Esophagus (tissue), 2 donors: ENCODE measurements around the gene DRAXIN. TPM values are rescaled to one million over a fixed set of nuclear protein-coding genes. Genes with fewer than 3 reads are reported as not detected.

ENCODE experiments used
- H3K27ac ChIP-seq, 2 donors: one replicate each; pipeline ENCODE4 v1.5.1; 2013; ENCODE audit warnings: low read depth in 2 of 2, mild to moderate bottlenecking in 2 of 2, inconsistent platforms in 1 of 2, low read length in 1 of 2, moderate library complexity in 1 of 2
- H3K27me3 ChIP-seq, 2 donors: one replicate each; pipeline ENCODE4 v1.6.1; 2013; ENCODE audit warnings: low read length in 2 of 2, control low read depth in 1 of 2, mild to moderate bottlenecking in 1 of 2; ENCODE audit not compliant: insufficient read depth in 2 of 2, control insufficient read depth in 1 of 2
- H3K36me3 ChIP-seq, 2 donors: one replicate each; pipeline ENCODE4 v1.6.1; 2013; ENCODE audit warnings: low read length in 1 of 2; ENCODE audit not compliant: control insufficient read depth in 2 of 2, insufficient read depth in 2 of 2
- H3K4me1 ChIP-seq, 2 donors: one replicate each; pipeline ENCODE4 v1.6.1; 2013; ENCODE audit warnings: low read length in 1 of 2; ENCODE audit not compliant: control insufficient read depth in 2 of 2, insufficient read depth in 2 of 2
- H3K4me3 ChIP-seq, 2 donors: one replicate each; pipeline ENCODE4 v1.5.1; 2013; ENCODE audit warnings: low read length in 2 of 2, mild to moderate bottlenecking in 2 of 2, low read depth in 1 of 2, moderate library complexity in 1 of 2
- H3K9me3 ChIP-seq, 2 donors: one replicate each; pipeline ENCODE4 v1.6.1; 2013; ENCODE audit warnings: mild to moderate bottlenecking in 2 of 2, low read depth in 1 of 2, low read length in 1 of 2, moderate library complexity in 1 of 2; ENCODE audit not compliant: control insufficient read depth in 2 of 2, insufficient read depth in 1 of 2
- WGBS, 2 donors: extraction: QIAGEN DNeasy Blood & Tissue Kit; methylation state at CpG; one replicate each; pipeline ENCODE4 v1.1.7; 2013; 5-methylcytosine and 5-hydroxymethylcytosine counted together
- polyA plus RNA-seq, 2 donors: library from polyadenylated mRNA; stranded (reverse); fragments of 200-250 nt; gene quantifications; one replicate each; pipeline ENCODE4 v1.2.3, GENCODE V29; 2013
- donor health status: healthy with polysubstance abuse.
- donor health status: Bipolar disorder and iron deficiency.

DRAXIN gene
- polyA plus RNA-seq, 2 donors: 0.01 to 0.02 TPM

DNA sequence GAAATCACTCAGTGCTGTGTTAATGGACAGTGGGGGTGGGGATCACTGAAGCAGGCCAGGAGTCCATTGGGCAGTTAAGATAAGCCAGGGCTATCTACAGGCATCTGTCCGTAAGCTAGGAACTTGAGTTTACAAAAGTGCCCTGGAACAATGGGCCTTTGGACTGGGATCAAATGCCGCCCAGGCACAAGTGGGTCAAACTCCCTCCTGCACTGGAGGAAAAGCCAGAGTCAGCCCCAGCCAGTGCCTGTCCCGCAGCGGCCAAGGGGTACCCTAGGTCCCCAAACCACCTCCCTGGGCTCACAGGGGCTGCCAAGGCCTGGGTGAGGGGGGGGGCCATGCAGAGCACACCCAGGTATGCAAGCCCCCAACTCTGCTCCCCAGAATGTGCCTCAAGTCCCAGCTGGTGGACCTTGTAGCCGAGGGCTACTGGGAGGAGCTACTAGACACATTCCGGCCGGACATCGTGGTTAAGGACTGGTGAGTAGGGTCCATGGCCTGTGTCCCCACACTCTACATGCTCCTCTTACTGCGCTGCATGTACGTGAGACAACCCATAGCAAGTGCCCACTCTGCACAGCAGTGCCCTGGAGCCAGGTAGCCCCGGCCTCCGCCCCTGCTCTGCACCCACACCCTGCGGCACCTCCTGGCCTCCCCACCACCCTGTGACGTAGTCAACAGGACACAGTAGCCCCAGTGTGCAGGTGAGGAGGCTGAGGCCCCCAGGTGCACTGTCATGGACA is 19.8 kb upstream of the DRAXIN start:
- Histone ChIP-seq H3K4me3 (no peak overlapping the region), H3K27me3 (no peaks in the 10 kb centered on the region), H3K4me1 (no peaks in the 10 kb centered on the region), H3K9me3 (no peaks in the 10 kb centered on the region), H3K36me3 (peaks cover 7 to 36% of the 10 kb centered on the region in 2 donors), H3K27ac (no peak overlapping the region)
- 86 to 91% methylated on average over 14 of the region's 14 CpGs for WGBS, 2 donors

GRCh38 chr1:11673089-11673769 is 18.3 kb upstream of the DRAXIN start:
- WGBS, 2 donors: 90 to 92% methylated on average over 14 of the region's 14 CpGs
- no peak overlapping the region for H3K4me3 ChIP-seq
- H3K27me3 ChIP-seq: no peaks in the 10 kb centered on the region
- no peaks in the 10 kb centered on the region for H3K4me1 ChIP-seq
- H3K27ac ChIP-seq: no peak overlapping the region
- no peaks in the 10 kb centered on the region for H3K9me3 ChIP-seq
- peaks cover 7 to 36% of the 10 kb centered on the region in 2 donors for H3K36me3 ChIP-seq

GRCh38 chr1:11674488-11674887 is 17.0 kb upstream of the DRAXIN start:
- Histone ChIP-seq H3K9me3 (no peaks in the 10 kb centered on the region), H3K4me1 (no peaks in the 10 kb centered on the region), H3K27me3 (no peaks in the 10 kb centered on the region), H3K36me3 (peaks cover 7 to 33% of the 10 kb centered on the region in 2 donors), H3K27ac (no peak overlapping the region), H3K4me3 (no peak overlapping the region)
- WGBS, 2 donors: 94 to 97% methylated on average over 14 of the region's 14 CpGs

DNA sequence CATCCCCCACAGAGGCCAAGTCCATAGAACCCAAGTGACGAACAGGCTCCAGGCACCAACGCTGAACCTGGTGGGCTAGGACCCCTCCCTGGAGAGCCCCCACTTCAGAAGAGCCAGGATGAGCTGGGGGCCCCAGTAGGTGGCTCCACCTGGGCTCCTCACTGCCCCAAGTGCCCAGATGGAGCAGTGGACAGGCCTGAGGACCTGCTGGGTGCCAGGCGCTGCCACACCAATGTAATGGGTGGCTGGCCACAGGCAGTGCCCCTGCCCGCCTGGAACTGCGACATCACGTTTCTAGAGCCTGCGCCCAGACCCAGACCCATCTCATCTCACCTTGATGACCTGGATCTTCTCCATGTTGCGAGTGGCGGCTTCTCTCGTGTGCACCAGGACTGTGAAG is 16.2 kb upstream of the DRAXIN start:
- 93 to 96% methylated on average over 10 of the region's 10 CpGs for WGBS, 2 donors
- Histone ChIP-seq H3K27ac (no peak overlapping the region), H3K9me3 (no peaks in the 10 kb centered on the region), H3K4me3 (no peak overlapping the region), H3K27me3 (no peaks in the 10 kb centered on the region), H3K36me3 (peaks cover 7 to 33% of the 10 kb centered on the region in 2 donors), H3K4me1 (peaks cover 0 to 2% of the 10 kb centered on the region in 2 donors)

GRCh38 chr1:11676386-11677103 is 15.0 kb upstream of the DRAXIN start:
- peaks cover 7 to 31% of the 10 kb centered on the region in 2 donors for H3K36me3 ChIP-seq
- H3K4me1 ChIP-seq: peaks cover 0 to 3% of the 10 kb centered on the region in 2 donors
- H3K27me3 ChIP-seq: no peaks in the 10 kb centered on the region
- 82 to 85% methylated on average over 10 of the region's 10 CpGs for WGBS, 2 donors
- H3K9me3 ChIP-seq: no peaks in the 10 kb centered on the region
- no peak overlapping the region for H3K27ac ChIP-seq
- no peak overlapping the region for H3K4me3 ChIP-seq

DNA sequence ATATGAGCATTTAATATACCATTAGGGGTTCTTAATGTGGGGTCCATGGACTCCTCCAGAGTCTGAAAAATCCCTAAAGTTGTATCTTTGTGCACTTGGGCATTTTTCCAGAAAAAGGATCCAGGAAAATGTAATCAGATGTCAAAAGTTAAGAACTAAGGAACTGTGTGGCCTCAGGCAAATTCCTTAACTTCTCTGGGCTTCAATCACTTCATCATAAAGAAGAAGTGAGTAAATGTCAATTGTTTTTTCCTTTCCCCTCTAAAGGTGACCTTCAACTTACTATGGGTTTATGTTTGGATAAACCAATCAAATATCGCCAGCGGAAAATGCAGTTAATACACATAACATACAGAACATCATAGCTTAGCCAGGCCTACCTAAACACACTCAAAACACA is 13.1 kb upstream of the DRAXIN start:
- Histone ChIP-seq H3K27ac (no peak overlapping the region), H3K9me3 (no peaks in the 10 kb centered on the region), H3K36me3 (peaks cover 4 to 18% of the 10 kb centered on the region in 2 donors), H3K4me3 (no peak overlapping the region), H3K4me1 (peaks cover 0 to 3% of the 10 kb centered on the region in 2 donors), H3K27me3 (no peaks in the 10 kb centered on the region)
- 98 to 99% methylated on average over 2 of the region's 2 CpGs for WGBS, 2 donors

GRCh38 chr1:11680270-11681070 is 11.0 kb upstream of the DRAXIN start:
- 6 to 8% methylated on average over 59 to 65 of the region's 65 CpGs for WGBS, 2 donors

GRCh38 chr1:11681071-11681771 is 10.3 kb upstream of the DRAXIN start, which contains the start of gene MAD2L2:
MAD2L2 (minus strand) TSS chr1:11681148; CDS start chr1:11680601, 547 bp downstream.
- 1% methylated on average over 45 to 71 of the region's 71 CpGs for WGBS, 2 donors
- peak within 1 kb of the TSS; percentile 75 to 78 for H3K27ac ChIP-seq
- peak within 1 kb of the TSS; percentile 74 for H3K4me3 ChIP-seq
- H3K4me1 ChIP-seq: peaks cover 0 to 3% of the 10 kb centered on the region in 2 donors
- H3K36me3 ChIP-seq: peaks cover 0 to 4% of the 10 kb centered on the region in 2 donors
- no peaks in the 10 kb centered on the region for H3K27me3 ChIP-seq
- no peaks in the 10 kb centered on the region for H3K9me3 ChIP-seq

More at GRCh38 chr1:11680270-11681070, 11.0 kb upstream of the DRAXIN start:
- Histone ChIP-seq H3K4me1 (peaks cover 0 to 3% of the 10 kb centered on the region in 2 donors), H3K27me3 (no peaks in the 10 kb centered on the region), H3K27ac (peak overlapping the region; percentile 75 to 78), H3K36me3 (peaks cover 0 to 7% of the 10 kb centered on the region in 2 donors), H3K4me3 (peak overlapping the region; percentile 74), H3K9me3 (no peaks in the 10 kb centered on the region)
